NCI-H2171 treated with DMSO at 0.1 percent for 48 hours (cell line): ENCODE results near the gene SERPINB5.

Source experiments
- DNase-seq: peaks from one replicate; lab custom pipeline; 2025; lab: John Stamatoyannopoulos, UW

The SERPINB5 gene

GRCh38 chr18:63527251-63527650 lies 50.5 kb downstream of the SERPINB5 start:
- DNase-seq = no peak

- DNase-seq = no peak
Measured at GRCh38 chr18:63528863-63529492, 52.2 kb downstream of the SERPINB5 start.

DNA sequence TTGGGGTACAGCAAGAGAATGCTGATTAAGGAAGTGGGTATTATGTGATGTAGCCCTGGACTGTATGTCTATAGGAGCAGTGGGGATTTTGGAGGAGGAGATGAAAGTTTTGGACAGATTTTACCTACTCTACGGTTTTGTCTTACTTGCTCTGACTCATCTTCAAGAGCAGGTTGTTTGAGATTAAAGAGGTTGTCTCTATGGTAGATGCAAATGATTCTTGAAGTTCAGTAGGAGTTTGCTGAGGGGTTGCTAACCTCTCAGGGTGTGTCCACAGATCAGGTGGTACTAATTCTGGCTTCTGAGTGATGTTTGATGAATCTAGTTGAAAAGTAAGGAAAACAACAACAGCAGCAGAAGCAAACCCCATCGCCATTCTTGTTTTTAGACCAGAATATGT lies 55.7 kb downstream of the SERPINB5 start:
- DNase-seq = no peak

DNA sequence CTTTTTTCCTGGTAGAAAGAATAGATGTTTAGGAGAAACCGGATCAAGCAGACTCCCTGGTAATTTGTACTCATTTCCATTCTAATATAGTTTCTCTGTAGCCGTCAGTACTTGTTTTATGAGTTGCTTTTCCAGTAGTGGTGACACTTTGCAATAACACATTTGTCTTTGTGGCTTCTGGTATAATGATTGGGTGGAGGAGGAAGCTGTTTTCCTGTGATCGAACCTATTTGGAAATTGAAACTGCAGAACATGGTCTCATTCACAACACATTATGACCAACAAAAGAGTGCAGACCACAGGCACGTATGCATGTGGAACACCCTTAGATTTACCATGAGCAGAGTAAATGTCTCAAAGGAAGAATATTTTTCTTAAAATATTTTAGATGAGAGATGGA lies 57.9 kb downstream of the SERPINB5 start:
- DNase-seq = no peak

- no peak for DNase-seq
Measured at GRCh38 chr18:63539904-63540510, 63.2 kb downstream of the SERPINB5 start.

- DNase-seq = no peak
Measured at GRCh38 chr18:63542069-63542468, 65.3 kb downstream of the SERPINB5 start, which contains the start of gene SERPINB12. TSS of gene SERPINB12 (plus strand) at chr18:63542369. CDS start at chr18:63556160, 13,791 bp downstream.

- DNase-seq = no peak
Measured at GRCh38 chr18:63544017-63544416, 67.3 kb downstream of the SERPINB5 start.

DNA sequence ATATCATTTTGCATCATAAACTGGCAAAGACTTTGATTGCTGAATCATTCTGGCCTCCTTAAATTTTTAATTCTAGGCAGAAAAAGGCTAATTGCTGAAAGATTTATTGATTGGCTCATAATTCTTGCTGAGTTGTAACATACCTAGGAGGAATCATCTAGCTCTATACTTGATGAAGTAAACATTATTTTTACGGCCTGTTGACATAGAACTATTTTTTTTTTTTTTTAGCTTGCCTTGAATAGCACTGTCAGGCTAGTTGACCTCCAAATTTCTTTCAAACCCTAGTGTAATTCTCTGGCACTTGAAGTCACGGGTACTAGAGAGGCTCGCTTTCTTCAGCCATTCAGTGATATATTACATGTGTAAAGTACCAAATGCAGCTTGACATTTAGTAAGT lies 68.2 kb downstream of the SERPINB5 start:
- DNase-seq = no peak

DNA sequence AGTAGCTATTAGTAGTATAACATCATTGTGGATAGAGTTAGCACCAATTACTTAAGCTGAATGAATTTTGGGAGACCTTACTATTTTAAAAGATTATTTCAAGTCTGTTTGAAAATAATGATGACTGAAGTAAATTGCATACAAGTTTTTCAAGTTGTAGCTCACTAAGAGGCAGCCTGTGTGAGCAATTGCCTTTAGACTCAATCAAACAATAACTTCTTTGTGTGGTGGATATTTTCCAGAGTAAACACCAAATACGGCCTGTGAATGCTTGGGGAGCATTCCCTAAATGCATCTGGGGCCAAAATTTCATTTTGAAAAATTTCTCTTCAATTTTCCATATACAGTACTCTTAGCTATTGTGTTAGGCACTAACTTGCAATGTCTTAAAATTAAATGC lies 73.3 kb downstream of the SERPINB5 start:
- no peak for DNase-seq

DNA sequence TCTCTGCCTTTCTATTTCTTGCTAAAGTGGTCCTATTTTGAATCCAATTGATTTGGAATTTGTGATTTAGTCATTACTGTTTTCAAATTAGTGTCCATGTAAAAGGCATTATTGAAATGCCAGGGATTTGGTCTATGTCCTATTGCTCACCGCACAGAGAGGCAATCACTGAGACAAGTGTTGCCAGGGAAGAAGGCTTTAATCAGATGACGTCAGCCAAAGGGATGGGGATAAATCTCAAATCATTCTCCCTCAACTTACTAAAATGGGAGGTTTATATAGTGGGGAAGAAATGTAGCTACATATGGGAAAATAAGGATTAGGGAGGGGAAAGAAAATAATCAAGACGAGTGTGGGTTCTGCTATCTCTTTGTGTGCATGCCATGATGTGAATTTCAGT lies 75.0 kb downstream of the SERPINB5 start:
- DNase-seq = no peak

- no peak for DNase-seq
Measured at GRCh38 chr18:63552581-63552980, 75.8 kb downstream of the SERPINB5 start.

DNA sequence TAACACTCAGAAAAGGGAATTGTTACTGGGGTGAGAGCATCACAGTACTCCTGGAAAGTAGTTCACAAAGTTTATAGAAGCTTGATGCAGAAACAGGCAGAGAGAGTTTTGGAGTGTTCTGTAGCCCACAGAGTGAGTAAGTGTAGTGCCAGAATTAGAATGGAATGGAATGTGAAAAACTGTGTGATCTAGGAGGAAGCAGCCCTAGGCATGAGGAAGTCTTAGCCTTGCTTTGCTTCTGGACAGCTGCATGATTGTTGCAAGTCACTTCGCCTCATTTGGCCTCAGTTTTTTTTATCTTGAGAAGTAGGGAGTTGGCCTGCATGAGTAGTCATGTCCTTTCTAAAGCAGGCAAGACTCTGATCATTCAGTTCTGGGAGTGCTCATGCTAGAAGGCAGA lies 76.3 kb downstream of the SERPINB5 start:
- no peak for DNase-seq
